ENCODE results near the gene HELT.
A peak's percentile ranks its signal among the peaks of the same experiment; 100 is the strongest.
"Not testable (repeated sequence)": the region's sequence is repeated elsewhere in the genome, so short reads cannot be mapped to it uniquely, and the experiment has no call there.

Gene HELT, protein sequence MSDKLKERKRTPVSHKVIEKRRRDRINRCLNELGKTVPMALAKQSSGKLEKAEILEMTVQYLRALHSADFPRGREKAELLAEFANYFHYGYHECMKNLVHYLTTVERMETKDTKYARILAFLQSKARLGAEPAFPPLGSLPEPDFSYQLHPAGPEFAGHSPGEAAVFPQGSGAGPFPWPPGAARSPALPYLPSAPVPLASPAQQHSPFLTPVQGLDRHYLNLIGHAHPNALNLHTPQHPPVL

DNA sequence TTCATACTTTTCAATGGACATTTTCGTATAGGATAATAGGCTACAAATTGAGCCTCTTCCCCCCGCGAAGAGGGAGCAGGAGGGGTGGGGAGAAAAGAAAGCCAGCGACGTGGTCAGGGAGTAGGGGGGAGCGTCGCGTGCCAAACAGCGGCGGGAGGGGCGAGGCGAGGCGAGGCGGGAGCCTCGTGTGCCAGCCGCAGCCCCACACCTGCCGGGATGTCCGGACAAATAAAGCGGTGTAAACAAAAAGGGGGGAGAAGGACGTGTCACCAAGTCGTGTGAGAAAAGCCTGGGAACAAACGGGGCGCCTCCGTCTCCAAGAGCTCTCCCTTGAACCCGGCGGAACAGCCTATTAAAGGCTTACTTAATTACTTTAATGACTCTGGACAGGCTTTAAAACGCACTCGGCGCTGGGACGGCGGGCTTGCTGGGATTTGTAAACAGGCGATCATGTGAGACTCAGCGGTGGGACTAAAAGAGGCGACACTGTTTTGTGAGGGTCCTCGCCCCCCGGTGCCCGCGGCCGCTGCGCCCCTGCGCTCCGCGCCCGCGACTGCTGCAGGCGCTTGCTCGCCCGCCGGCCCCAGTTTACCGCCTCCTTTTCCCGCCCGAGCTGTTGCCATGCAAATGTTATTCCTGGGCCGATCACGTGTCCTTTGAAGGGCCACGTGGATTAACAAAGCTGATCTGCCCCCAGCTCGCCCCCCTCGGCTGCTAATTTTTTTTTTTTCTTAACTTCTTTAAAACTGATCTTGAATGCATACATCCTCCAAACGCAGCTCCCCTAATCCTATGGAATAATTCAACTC is at the start of gene HELT:
TSS of gene HELT (plus strand) at position 527 of the 809 bp plus-strand sequence. CDS start 439 bp downstream, outside the sequence.
- DNase-seq = no peak

DNA sequence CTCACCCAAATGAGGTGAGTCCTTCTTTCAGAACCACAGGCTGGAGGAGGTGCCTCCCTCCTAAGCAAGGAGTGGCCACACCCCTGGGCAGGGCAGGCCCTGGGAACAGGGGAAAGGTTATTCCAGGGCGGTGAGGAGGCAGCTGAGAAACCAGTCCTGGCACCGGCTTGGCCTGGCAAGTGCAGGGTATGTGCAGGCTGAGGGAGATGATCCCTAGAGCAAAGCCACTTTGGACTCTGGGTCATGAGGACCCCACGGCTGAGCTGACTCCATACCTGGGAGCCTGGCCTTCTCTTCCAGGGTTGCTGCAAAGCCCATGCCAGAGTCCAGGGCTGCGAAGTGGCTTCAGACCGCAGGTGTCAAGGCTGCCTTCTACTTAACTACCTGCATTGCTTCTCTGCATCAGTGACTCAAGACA is 49.5 kb upstream of the HELT start:
- no peak for DNase-seq

DNA sequence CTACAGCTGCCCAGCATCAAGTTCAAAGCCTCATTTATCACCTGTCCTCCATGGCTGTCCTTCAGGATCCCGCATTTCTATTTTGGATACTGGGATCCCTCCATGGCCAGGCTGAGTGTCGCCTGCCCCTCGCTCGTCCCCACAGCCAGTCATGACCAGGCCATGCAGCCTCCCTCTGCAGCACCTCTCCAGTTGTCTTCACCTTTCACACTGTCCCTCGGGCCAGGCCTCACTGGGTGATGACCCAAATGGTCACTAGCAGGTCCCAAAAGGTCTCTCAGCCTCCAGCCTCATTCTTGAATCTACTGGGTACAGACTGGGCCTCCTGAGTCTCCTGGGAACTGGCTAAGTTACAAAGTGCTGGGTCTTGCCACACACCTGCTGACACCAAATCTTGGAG is 48.7 kb upstream of the HELT start:
- DNase-seq = no peak

DNA sequence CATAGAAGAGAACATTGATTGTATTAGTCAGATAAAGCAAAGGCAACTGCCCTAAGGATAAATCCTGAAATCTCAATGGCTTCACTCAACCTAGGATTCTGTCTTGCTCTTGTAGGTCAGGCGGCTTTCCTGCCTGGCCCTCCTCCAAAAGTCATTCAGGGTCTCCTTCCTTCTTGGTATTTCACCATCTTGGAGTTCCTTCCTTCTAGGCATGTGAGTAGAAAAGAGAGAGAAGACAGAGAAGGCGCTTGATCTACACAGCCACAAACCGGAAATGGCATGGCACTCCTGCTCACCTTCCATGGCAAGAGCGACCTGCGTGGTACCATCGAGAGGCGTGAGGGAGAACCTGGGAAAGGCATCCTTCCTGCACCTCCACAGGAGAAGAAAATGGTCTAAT is 45.3 kb upstream of the HELT start:
- no peak for DNase-seq

DNA sequence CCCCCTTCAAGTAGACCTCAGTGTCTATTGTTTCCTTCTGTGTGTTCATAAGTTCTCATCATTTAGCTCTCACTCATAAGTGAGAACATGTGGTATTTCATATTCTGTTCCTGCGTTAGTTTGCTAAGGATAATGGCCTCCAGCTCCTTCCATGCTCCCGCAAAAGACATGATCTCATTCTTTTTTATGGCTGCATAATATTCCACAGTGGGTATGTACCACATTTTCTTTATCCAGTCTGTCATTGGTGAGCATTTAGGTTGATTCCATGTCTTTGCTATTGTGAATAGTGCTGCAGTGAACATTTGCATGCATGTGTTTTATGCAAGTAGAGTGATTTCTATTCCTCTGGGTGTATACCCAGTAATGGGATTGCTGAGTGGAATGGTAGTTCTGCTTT is 41.9 kb upstream of the HELT start:
- DNase-seq = not testable (repeated sequence)

DNA sequence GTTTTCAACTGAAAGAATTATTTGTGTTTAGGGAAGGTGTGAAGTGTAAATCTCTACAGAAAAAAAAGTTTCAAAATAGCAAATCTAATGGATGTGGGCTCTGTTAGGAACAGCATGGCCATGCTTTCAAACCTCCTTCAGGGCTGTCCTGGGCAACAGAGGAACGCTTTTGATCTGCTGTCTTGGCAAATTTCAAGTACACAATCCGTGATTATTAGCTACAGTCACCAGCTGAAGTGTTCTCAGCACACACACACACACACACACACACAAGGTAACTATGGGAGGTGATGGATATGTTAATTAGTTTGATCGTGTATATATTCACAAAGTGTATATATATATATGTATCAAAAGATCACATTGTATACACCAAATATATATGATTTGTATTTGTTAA is 40.5 kb upstream of the HELT start:
- no peak for DNase-seq

DNA sequence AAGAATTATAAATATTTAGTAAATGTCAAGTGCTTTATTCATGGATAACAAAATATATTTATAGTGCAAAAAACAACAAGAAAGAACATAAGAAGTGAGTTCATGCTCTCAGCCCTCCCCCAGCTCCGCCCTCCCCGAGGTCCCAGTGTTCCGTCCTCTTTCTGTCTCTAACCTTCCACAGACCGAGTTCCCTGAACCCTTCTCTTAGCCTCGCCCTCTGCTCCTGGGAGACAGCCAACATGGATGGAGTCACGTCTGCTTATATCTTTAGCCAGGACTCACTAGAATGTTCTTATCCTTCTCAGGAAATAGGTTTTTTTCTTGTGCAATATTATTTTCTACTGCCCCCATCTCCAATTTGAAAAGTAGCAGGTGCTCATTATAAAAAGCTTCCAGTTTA is 40.1 kb upstream of the HELT start:
- DNase-seq = no peak

DNA sequence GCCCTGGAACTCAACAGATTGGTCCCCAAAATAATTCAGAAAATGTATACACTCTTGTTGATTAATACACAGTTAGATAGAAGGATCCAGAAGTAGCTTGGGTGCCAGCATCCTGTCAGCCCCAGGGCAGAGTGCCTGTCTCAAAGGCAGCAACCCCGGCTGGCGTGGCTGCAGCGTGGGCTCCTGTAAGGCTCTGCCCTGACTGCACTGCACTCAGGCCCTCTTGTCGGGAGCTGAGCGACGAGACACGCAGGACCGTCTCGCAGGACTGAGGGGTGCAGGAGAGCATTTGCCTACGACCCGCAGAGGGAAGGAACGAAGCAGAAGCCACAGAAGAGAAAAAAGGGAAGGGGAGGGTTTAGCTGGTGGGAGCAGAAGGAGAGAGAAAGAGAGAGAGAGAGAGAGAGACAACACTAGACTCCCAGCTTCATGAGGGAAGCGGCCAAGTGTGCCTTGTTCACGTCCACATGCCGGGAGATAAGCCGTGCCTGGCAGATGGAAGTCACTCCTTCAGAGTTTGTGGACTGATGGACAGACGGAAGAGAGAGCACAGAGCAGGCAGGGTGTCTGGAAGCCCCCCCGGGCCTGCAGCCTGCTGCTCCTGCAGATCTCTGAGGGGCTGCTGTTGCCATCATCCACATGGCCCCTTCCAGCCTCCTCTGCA is 38.7 kb upstream of the HELT start:
- peak; percentile 11 for DNase-seq

DNA sequence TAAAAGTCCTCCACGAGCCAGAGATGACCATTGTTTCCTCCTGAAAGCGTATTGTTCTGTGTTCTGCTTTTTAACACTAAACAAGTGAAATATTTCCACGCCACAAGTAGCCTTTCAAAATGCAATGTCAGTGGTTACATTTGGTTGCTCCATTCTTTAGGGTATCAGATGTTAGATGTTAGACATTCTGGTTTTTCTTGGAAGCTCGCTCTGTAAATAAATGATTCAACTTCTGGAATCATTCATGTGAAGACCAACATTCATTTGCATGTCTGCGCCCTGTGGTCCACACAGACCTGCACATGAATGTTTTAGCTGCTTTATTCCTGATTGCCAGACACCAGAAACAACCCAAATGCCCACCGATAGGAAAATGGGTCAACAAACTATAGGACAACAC is 38.0 kb upstream of the HELT start:
- peak; percentile 59 for DNase-seq

DNA sequence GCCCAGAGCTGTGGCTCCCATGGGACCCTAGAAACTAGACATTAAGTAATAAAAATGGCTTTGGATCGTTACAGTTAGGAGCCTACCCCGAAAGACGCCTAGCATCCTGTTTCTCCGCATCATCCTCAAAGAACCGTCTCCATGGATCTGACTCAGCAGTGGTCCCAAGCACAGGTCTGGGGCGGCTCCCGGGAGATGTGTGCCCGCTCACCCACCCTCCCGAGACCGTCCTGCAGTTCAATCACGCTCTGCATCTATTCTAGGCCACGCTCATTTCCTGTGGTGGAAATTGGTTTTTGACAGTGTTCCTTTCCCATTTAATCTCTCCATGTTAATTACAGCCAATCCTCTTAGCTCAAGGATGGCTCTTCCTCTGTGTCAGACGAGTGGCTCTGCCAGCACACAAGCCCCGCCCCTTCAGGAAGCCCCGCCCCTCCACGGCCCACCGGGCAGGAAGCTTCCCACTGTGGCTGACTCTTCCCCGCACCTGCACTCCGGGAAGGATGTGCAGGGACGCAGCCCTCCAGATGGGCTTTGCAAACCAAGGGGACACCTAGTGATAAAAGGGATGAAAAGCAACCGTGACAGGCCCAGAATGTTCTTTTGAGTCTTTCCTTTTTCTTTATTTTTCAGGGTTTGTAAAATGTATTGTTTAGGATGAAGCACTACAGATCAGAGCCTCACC is 34.5 kb upstream of the HELT start:
- peak; percentile 39 for DNase-seq

DNA sequence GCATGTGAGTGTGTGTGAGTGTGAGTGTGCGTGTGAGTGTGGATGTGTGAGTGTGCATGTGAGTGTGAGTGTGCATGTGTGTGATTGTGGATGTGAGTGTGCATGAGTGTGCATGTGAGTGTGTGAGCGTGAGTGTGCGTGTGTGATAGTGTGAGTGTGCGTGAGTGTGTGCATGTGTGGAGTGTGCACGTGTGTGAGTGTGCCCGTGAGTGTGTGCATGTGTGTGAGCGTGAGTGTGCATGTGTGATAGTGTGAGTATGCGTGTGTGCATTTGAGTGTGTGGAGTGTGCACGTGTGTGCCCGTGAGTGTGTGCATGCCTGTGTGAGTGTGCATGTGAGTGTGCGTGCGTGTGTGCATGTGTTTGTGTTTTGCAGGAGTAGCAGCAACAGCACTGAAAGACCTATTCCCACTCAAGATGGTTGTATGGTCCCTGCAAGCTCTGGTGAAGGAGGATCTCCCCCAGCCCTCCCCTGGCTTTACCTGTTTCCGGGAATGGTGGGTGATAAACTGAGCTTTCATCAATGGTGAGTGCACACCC is 30.7 kb upstream of the HELT start:
- no peak for DNase-seq

DNA sequence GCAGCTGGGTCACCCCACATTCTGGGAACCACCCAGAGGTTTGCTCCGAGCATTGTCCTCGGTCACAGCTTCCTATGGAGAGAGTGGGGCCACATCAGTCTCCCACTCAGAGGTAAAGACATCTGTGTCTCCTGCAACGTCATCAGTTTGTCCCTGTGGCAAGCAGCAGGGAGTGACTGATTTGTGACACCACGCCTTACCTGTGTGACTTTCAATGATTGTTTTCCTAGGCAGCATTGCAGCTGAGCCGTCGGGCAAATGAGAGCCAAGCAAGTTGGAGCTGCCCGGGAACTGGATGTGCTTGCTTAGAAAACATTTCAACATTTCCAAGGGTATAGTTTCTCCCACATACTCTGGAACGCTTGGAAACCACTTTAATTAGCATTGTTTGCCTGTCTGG is 29.7 kb upstream of the HELT start:
- DNase-seq = no peak

DNA sequence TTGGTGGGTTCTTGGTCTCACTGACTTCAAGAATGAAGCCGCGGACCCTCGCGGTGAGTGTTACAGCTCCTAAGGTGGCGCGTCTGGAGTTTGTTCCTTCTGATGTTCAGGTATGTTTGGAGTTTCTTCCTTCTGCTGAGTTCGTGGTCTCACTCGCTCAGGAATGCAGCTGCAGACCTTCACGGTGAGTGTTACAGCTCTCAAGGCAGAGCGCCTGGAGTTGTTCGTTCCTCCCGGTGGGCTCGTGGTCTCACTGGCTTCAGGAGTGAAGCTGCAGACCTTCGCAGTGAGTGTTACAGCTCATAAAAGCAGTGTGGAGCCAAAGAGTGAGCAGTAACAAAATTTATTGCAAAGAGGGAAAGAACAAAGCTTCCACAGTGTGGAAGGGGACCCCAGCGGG is 29.0 kb upstream of the HELT start:
- DNase-seq = not testable (repeated sequence)

DNA sequence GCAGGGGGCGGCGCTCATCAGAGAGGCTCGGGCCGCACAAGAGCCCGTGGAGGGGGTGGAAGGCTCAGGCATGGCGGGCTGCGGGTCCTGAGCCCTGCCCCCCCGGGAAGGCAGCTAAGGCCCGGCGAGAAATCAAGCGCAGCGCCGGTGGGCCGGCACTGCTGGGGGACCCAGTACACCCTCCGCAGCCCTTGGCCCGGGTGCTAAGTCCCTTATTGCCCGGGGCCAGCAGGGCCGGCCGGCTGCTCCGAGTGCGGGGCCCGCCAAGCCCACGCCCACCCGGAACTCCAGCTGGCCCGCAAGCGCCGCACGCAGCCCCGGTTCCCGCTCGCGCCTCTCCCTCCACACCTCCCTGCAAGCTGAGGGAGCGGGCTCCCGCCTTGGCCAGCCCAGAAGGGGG is 28.2 kb upstream of the HELT start:
- DNase-seq = not testable (repeated sequence)

DNA sequence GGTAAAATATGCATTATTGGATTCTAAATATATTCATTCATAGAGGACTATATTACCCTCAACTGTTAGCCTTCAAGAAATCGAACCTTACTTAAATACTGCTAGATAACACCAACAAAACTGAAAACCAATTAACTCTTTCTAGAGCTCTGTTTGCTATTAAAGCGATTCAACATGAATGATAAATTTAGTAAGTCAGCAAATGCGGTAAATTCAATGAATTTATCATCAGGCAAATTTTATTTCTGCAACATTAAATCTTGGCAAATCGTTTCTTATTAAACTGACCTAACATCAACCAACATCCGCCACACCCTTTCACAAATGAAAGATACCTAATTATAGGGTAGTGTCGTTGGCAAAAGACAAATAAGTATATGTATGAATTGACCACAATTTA is 26.4 kb upstream of the HELT start:
- DNase-seq = no peak

DNA sequence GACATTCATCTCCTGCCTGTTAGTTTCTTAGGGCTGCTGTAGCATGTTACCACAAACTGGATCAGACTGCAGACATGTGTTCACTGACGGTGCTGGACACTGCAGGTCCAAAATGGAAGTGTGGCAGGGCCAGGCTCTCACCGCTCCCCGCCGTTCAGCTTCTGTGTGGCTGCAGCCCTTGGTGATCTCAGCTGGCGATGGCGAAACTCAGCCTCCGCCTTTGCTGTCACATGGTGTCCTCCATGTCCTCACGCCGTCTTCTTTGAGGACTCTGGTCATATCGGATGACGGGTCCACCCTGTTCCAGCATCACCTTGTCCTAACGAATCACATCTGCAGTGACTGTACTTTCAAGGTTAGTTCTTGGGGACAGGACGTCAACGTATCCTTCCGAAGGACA is 25.9 kb upstream of the HELT start:
- no peak for DNase-seq

DNA sequence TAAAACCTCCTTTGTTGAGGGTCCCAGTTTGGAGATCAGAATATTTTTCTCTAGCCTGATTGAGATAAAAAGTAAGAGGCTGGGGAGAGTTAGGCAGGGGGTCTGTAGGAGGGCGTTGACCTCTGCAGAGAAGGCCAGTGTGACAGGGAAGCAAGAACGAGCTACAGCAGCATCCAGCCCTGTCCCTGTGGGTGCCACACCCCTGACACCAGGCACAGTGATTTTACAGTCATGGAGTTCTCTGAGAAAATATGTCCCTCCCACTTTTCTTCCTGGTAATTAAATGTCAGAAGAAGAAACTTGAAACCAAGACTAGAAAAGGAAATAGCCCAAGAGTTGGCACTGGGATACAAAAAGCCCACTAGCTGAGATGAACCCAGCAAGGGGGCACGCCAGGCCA is 25.0 kb upstream of the HELT start:
- DNase-seq = no peak

DNA sequence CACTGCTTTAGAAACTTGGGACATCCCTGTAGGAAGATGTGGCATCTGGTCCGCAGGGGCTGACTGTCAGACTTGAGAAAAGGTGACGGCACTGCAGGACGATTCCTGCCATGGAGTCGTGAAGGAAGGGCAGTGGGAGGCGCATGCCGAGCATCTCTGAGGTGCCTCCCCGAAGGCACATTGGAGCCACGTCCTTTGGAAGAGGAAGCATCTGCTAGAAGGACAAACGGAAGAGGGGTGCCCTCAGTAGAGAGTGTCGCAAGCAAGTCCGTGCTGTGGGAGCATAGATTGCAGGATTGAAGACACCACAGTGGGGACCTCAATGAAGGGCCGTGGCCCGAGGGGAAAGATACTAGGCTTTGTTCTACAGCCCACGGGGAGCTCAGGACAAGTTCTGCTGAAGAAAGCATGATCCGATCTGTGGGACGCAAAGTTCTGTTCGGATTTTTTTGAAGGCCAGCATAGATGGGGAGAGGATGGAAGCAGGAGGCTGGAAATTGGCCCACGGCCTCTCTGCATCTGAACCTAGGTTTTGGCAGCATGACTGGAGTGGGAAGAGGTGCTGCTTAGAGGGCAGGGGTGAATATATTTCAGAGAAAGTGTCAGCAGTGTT is 24.2 kb upstream of the HELT start:
- DNase-seq = peak; percentile 43

DNA sequence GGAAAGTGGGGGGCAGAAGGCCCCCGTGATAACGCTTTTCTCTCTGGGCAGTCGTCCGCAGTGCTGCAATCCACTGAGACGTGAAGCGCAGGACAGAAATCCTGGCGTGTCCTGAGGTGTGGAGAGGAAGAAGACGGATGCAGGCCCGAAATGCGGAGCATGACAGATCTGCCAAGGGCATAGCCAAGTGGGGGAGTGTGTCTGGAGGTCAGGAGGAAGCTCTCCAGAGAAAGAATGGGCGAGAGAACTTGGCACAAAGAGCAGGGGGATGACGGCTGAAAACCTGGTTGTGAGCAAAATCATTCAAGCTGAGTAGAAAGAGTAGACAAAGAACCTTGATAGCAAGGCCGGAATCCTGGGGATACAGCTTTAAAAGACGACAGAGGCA is 23.7 kb upstream of the HELT start:
- DNase-seq = no peak

DNA sequence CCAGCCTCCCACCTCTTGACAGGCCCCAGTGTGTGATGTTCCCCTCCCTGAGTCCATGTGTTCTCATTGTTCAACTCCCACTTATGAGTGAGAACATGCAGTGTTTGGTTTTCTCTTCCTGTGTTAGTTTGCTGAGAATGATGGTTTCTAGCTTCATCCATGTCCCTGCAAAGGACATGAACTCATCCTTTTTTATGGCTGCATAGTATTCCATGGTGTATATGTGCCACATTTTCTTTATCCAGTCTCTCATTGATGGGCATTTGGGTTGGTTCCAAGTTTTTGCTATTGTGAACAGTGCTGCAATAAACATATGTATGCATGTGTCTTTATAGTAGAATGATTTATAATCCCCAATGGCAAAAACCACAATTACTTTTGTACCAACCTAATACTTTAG is 20.6 kb upstream of the HELT start:
- not testable (repeated sequence) for DNase-seq

DNA sequence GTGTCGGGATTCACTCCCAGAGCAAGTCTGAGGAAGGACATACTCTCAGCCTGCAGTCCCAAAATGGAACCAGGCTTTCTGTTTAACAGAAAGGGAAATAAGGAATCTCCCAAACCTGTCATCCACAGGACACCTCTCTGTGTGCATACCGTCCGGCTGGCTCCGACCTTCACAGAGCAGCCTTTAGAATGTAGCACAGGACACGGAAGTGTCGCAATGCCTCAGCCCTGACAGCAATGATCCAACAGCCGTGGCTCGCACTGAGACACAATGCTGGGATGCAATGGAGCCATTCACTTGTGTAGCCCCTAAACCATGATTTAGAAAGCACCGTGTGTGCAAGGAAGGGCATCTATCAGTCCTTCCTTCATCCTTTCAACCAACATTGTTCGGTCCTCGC is 15.5 kb upstream of the HELT start:
- peak; percentile 36 for DNase-seq

DNA sequence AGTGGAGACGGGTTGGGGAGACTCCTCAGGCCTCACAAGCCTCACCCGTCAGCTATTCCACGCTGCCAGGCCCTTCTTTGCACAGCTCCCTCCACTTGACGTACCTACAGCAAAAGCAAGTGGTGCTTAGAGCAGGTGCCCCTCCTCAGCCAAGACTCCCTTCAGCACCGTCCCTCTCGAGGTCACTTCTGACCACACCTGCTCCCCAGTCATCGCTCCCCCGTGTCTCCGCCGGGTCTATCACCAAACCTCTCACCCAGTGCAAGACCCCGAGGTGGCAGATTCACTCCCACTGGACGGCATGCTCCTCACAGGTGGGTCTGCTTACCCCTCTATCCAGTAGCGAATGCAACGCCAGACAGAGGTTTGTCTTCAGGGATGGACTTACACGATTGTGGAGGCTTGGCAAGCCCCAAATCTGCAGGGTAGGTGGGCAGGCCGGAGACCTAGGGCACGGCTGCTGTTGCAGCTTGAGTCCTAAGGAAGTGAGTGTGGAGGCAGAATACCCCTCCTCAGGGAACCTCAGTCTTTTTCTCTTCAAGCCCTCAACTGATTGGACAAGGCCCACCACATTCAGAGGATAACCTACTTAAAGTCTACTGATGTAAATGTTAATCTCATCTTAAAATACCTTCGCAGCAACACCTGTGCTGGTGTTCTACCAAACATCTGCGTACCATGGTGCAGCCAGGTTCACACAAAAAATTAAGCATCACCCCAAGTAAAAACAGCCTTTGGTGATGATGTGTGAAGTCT is 14.5 kb upstream of the HELT start:
- DNase-seq = no peak
